ENCODE measurements around the gene NTRK3. TPM values are rescaled to one million over a fixed set of nuclear protein-coding genes. Genes with fewer than 3 reads are reported as not detected.

The NTRK3 gene
- total RNA-seq, 1 donor from 2014 or later, result 1.6 TPM

GRCh38 chr15:88031461-88031860, 225.1 kb downstream of the NTRK3 start:
- DNase-seq (ENCODE audit: low spot score), result no peak

- DNase-seq (ENCODE audit: low spot score), result no peak
Measured at GRCh38 chr15:88029696-88030095, 226.8 kb downstream of the NTRK3 start.

DNA sequence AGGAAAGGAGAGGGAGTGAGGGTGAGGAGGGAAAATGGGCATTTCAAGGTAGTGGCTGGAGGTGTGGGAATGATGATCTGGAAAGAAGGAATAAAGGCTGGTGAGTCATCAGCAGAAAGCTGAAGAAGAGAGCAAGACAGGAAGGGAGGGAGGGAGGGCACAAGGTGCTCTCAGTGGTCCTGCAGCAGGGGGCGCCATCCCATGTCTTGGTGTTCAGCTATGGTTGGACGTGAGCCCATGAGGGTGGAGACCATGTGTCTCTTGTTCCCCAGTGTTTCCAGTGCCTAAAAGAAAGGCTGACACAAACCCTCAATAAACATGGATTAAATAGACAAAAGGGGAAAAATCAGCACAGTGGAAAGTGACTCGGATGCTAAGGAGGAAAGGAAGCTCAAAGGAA, 228.5 kb downstream of the NTRK3 start:
- DNase-seq (ENCODE audit: low spot score), result no peak

GRCh38 chr15:88023914-88024313, 232.6 kb downstream of the NTRK3 start:
- no peak for DNase-seq (ENCODE audit: low spot score)

DNA sequence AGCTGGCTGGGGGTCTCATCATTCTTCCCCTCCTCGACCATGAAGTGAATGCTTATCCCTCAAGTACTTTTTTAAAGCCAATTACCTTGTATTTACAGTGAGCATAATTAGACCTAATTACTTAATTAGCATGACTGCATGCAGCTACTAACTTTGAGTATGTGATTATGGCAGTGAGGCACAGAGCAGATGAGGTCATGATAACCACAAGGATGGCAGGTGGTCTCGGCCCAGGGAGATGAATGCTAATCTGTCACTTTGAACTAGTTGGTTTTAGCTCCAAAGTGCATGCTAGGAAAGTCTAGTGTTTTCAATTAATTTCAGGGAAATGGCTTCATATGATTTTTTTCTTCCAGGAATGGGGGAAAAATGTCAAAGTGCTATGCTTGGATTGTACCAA, 233.8 kb downstream of the NTRK3 start:
- no peak for DNase-seq (ENCODE audit: low spot score)

DNA sequence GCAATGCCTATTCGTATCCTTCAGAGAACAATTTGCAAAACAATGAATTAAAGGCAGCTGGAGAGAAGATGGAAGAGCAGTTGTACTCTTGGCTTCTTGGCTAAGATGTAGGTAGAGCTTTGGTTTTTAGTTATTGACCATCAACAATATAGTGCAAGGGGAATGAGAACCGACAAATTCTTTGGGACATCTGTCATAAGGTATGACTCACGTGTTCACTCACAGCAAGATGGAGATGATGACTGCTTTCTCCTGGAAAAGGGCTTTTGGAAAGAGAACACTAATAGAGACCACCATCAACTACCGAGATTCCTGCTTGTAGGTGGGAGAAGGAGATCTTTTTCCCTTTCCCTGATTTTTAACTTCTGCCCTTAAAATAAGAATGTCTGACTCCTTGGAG, 234.9 kb downstream of the NTRK3 start:
- no peak for DNase-seq (ENCODE audit: low spot score)

GRCh38 chr15:88020806-88021205, 235.7 kb downstream of the NTRK3 start:
- DNase-seq (ENCODE audit: low spot score), result no peak

DNA sequence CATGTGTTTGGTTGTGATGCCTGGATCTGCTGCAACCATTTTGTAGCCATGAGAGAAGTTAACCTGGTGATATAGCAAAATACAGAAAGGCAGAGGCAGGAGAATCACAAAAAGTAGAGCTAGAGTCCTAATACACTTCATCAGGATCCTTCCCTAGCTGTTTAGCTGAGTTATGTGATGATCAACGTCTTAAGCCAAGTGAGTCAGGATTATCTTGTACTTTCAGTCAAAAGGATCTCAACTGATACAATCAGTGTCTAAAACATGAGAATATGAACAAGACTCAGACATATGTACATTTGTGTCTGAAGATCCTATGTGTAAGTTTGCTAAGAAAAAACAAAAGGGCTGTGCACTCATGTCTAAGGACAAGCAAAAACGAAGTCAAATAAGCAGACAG, 236.9 kb downstream of the NTRK3 start:
- DNase-seq (ENCODE audit: low spot score), result no peak

GRCh38 chr15:88018869-88019641, 237.5 kb downstream of the NTRK3 start:
- no peak for DNase-seq (ENCODE audit: low spot score)

DNA sequence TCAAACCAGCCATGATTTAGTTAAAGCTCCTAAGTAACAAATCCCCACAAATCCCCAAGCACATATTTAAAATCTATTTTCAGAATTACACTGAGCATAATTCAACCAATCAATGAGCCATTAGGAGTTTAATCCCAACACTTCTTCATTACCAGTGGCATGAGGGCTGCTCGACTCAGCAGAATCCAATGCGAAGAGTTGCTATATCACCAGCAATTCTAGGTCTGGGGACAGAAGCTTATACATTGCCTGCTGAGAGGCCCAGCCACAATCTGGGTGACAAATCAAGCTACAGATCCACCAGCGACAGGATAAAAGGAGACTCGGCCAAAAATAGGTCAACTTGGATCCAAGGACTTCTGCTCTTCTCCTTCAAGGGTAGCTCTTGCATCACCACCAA, 238.8 kb downstream of the NTRK3 start:
- no peak for DNase-seq (ENCODE audit: low spot score)

DNA sequence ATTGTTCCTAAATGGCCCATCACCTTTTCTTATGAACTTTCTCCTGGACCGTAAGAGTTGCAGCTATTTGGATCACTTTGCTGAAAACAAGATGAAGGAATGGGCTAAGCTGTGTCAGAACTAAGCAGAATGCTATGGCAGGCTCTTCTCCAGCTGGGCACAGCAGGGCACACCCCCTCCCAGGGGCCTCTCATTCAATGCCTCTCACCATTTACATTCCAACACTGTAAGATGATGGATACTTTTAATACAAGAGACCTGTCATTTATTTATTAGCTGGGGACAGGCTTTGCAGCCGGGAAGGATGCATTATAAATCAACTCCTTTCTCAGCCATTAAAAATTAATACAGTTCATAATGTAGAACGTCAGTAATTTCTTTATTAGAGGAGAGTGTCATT, 240.1 kb downstream of the NTRK3 start:
- DNase-seq (ENCODE audit: low spot score), result no peak

- no peak for DNase-seq (ENCODE audit: low spot score)
Measured at GRCh38 chr15:88015228-88015860, 241.2 kb downstream of the NTRK3 start.

- no peak for DNase-seq (ENCODE audit: low spot score)
Measured at GRCh38 chr15:88014454-88015160, 241.9 kb downstream of the NTRK3 start.

DNA sequence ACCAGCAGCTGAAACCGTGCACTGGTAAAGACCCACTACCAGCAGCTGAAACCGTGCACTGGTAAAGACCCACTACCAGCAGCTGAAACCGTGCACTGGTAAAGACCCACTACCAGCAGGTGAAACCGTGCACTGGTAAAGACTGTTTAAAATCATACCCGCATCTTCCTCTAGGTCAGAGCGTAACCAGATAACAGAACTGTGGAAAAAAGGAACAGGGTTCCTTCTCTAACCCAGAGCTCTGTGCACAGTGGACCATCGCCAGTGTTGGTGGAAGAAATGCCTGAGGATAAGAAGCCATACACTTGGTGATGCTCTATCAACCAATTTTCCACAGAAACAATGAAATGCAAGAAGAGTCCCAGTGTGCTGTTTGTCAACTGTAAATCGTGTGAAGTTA, 243.4 kb downstream of the NTRK3 start:
- no peak for DNase-seq (ENCODE audit: low spot score)

GRCh38 chr15:88012688-88013087, 243.9 kb downstream of the NTRK3 start:
- DNase-seq (ENCODE audit: low spot score), result no peak

DNA sequence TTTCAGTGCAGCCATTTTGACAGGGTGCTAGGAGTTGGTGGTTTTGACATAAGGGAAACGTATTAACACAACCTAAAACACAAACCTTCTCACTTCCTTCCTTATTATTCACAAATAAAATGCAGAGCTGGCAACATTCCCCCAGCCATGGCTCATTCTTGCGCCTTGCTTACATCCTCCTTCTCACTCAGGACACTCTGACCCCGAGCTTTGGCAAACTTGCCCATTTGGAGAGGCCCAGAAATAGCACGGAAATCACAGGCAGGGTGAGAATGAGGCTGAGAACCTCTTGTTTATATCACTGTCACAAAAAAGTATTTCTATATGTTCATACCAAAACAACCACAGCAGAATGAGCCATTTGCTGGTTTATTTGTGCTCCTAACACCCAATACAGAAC, 244.3 kb downstream of the NTRK3 start:
- DNase-seq (ENCODE audit: low spot score), result no peak

DNA sequence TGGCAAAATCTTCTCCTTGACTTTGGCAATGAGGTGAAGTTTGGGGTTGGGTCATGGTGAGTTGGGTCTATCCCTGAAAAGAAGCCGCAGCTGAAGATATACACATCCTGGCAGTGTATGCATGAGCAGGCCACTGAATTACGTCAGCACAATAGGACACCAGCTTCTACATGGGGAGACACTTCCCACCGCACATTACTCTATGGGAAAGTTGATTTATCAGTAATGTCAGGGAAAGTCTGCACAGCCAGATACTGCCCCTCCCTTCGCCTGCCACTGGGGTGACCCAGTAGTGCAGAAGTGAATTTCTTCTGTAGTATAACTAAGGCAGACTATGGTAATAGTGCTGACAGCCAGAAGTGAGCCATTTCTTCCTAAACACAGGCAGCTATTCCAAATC, 245.0 kb downstream of the NTRK3 start:
- no peak for DNase-seq (ENCODE audit: low spot score)

DNA sequence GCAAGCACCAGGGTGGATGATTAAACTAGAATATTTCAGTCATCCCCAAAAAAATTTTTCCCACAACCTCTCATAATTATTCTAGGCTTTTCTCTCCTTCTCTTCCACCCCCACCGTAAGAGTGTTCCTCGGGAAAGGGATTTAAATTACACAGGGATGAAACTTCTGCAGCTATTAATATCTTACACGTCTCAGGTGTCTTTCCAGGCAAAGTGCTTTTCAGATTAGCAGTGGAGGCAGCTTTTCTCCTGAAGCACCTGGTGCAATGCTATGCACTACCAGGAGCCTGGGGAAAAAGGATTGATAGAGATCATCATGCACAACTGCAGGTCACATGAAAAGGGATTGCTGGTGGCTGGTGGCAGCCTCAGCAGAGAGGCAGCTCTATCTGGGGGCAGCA, 250.4 kb downstream of the NTRK3 start:
- no peak for DNase-seq (ENCODE audit: low spot score)

DNA sequence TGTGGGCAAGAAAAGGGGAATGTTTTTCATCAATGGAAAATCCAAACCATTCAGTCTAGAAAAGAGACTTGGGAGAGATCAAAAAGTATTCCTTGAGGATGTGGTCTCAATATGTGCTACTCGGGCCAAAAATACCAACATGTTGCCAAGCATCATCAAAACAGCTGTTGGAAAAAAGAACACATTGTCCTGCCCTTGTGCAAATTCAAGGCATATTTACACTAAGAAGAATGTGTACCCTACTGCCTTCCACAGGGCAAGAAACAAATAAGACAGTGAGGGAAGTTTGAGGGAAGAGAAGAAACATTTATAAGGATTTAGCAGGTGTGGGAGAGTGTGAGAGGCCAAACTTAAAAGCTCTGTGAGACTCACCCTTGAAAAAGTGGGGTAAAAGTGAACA, 252.1 kb downstream of the NTRK3 start:
- DNase-seq (ENCODE audit: low spot score), result no peak

- no peak for DNase-seq (ENCODE audit: low spot score)
Measured at GRCh38 chr15:88003541-88004327, 252.8 kb downstream of the NTRK3 start.

- no peak for DNase-seq (ENCODE audit: low spot score)
Measured at GRCh38 chr15:88002706-88003105, 253.8 kb downstream of the NTRK3 start.

GRCh38 chr15:87998630-87999029, 257.9 kb downstream of the NTRK3 start:
- no peak for DNase-seq (ENCODE audit: low spot score)
